Esophagus (tissue), 2 donors: ENCODE data around the gene ZNF284. TPM values are rescaled to one million over a fixed set of nuclear protein-coding genes. Genes with fewer than 3 reads are reported as not detected.
A peak's percentile ranks its signal among the peaks of the same experiment; 100 is the strongest.

Source experiments
- H3K27ac ChIP-seq, 2 donors: one replicate each; pipeline ENCODE4 v1.5.1; 2013; ENCODE audit warnings: low read depth in 2 of 2, mild to moderate bottlenecking in 2 of 2, inconsistent platforms in 1 of 2, low read length in 1 of 2, moderate library complexity in 1 of 2
- H3K27me3 ChIP-seq, 2 donors: one replicate each; pipeline ENCODE4 v1.6.1; 2013; ENCODE audit warnings: low read length in 2 of 2, control low read depth in 1 of 2, mild to moderate bottlenecking in 1 of 2; ENCODE audit not compliant: insufficient read depth in 2 of 2, control insufficient read depth in 1 of 2
- H3K36me3 ChIP-seq, 2 donors: one replicate each; pipeline ENCODE4 v1.6.1; 2013; ENCODE audit warnings: low read length in 1 of 2; ENCODE audit not compliant: control insufficient read depth in 2 of 2, insufficient read depth in 2 of 2
- H3K4me1 ChIP-seq, 2 donors: one replicate each; pipeline ENCODE4 v1.6.1; 2013; ENCODE audit warnings: low read length in 1 of 2; ENCODE audit not compliant: control insufficient read depth in 2 of 2, insufficient read depth in 2 of 2
- H3K4me3 ChIP-seq, 2 donors: one replicate each; pipeline ENCODE4 v1.5.1; 2013; ENCODE audit warnings: low read length in 2 of 2, mild to moderate bottlenecking in 2 of 2, low read depth in 1 of 2, moderate library complexity in 1 of 2
- H3K9me3 ChIP-seq, 2 donors: one replicate each; pipeline ENCODE4 v1.6.1; 2013; ENCODE audit warnings: mild to moderate bottlenecking in 2 of 2, low read depth in 1 of 2, low read length in 1 of 2, moderate library complexity in 1 of 2; ENCODE audit not compliant: control insufficient read depth in 2 of 2, insufficient read depth in 1 of 2
- WGBS, 2 donors: extraction: QIAGEN DNeasy Blood & Tissue Kit; methylation state at CpG; one replicate each; pipeline ENCODE4 v1.1.7; 2013; 5-methylcytosine and 5-hydroxymethylcytosine counted together
- polyA plus RNA-seq, 2 donors: library from polyadenylated mRNA; stranded (reverse); fragments of 200-250 nt; gene quantifications; one replicate each; pipeline ENCODE4 v1.2.3, GENCODE V29; 2013
- donor health status: healthy with polysubstance abuse.
- donor health status: Bipolar disorder and iron deficiency.

The ZNF284 gene
- polyA plus RNA-seq, 2 donors = 0.32 to 0.67 TPM

GRCh38 chr19:44055870-44056269 lies 16.1 kb upstream of the ZNF284 start:
- no peaks in the 10 kb centered on the region for H3K27me3 ChIP-seq
- 88 to 97% methylated on average over 5 of the region's 5 CpGs for WGBS, 2 donors
- H3K9me3 ChIP-seq = peaks cover 5 to 14% of the 10 kb centered on the region in 2 donors
- no peak overlapping the region for H3K4me3 ChIP-seq
- H3K4me1 ChIP-seq = no peaks in the 10 kb centered on the region
- H3K36me3 ChIP-seq = peaks cover 8 to 20% of the 10 kb centered on the region in 2 donors
- H3K27ac ChIP-seq = no peak overlapping the region

- Histone ChIP-seq H3K4me1 (no peaks in the 10 kb centered on the region), H3K27ac (no peak overlapping the region), H3K4me3 (no peak overlapping the region), H3K36me3 (peaks cover 15 to 30% of the 10 kb centered on the region in 2 donors), H3K9me3 (peaks cover 12 to 21% of the 10 kb centered on the region in 2 donors), H3K27me3 (no peaks in the 10 kb centered on the region)
- WGBS, 2 donors = 88 to 94% methylated on average over 2 of the region's 2 CpGs
Measured at GRCh38 chr19:44059229-44059628, 12.7 kb upstream of the ZNF284 start.

GRCh38 chr19:44061038-44061437 lies 10.9 kb upstream of the ZNF284 start:
- H3K36me3 ChIP-seq = peaks cover 13 to 24% of the 10 kb centered on the region in 2 donors
- H3K27ac ChIP-seq = no peak overlapping the region
- no peak overlapping the region for H3K4me3 ChIP-seq
- peaks cover 11 to 26% of the 10 kb centered on the region in 2 donors for H3K9me3 ChIP-seq
- no peaks in the 10 kb centered on the region for H3K4me1 ChIP-seq
- 92 to 95% methylated on average over 1 of the region's 1 CpG for WGBS, 2 donors
- H3K27me3 ChIP-seq = no peaks in the 10 kb centered on the region

GRCh38 chr19:44066305-44066704 lies 5.7 kb upstream of the ZNF284 start:
- Histone ChIP-seq H3K4me1 (no peaks in the 10 kb centered on the region), H3K27ac (no peak overlapping the region), H3K4me3 (no peak overlapping the region), H3K9me3 (peaks cover 16 to 22% of the 10 kb centered on the region in 2 donors), H3K36me3 (peaks cover 14% of the 10 kb centered on the region in 2 donors), H3K27me3 (no peaks in the 10 kb centered on the region)
- WGBS, 2 donors = 73 to 81% methylated on average over 3 of the region's 3 CpGs

GRCh38 chr19:44069415-44069814 lies 2.5 kb upstream of the ZNF284 start:
- Histone ChIP-seq H3K4me1 (no peaks in the 10 kb centered on the region), H3K9me3 (peaks cover 9 to 15% of the 10 kb centered on the region in 2 donors), H3K27me3 (no peaks in the 10 kb centered on the region), H3K27ac (no peak overlapping the region), H3K36me3 (peaks cover 5 to 7% of the 10 kb centered on the region in 2 donors), H3K4me3 (no peak overlapping the region)
- WGBS, 2 donors = 92 to 97% methylated on average over 1 of the region's 1 CpG

GRCh38 chr19:44072543-44073401 lies 813 bp downstream of the ZNF284 start:
- H3K27me3 ChIP-seq = no peaks in the 10 kb centered on the region
- H3K4me1 ChIP-seq = no peaks in the 10 kb centered on the region
- H3K9me3 ChIP-seq = no peaks in the 10 kb centered on the region
- no peak overlapping the region for H3K27ac ChIP-seq
- WGBS, 2 donors = 18% methylated on average over 18 of the region's 18 CpGs
- peak overlapping the region; percentile 63 to 82 for H3K4me3 ChIP-seq
- H3K36me3 ChIP-seq = peaks cover 0 to 2% of the 10 kb centered on the region in 2 donors

- H3K4me3 ChIP-seq = no peak overlapping the region
- no peaks in the 10 kb centered on the region for H3K4me1 ChIP-seq
- H3K27me3 ChIP-seq = no peaks in the 10 kb centered on the region
- H3K27ac ChIP-seq = no peak overlapping the region
- no peaks in the 10 kb centered on the region for H3K9me3 ChIP-seq
- peaks cover 0 to 2% of the 10 kb centered on the region in 2 donors for H3K36me3 ChIP-seq
- WGBS, 2 donors = 82 to 94% methylated on average over 2 of the region's 2 CpGs
Measured at GRCh38 chr19:44076325-44076724, 4.4 kb downstream of the ZNF284 start.

GRCh38 chr19:44092108-44092507 lies 20.1 kb downstream of the ZNF284 start:
- H3K36me3 ChIP-seq = peaks cover 0 to 2% of the 10 kb centered on the region in 2 donors
- H3K4me1 ChIP-seq = no peaks in the 10 kb centered on the region
- no peak overlapping the region for H3K4me3 ChIP-seq
- no peaks in the 10 kb centered on the region for H3K9me3 ChIP-seq
- WGBS, 2 donors = 66 to 71% methylated on average over 4 of the region's 4 CpGs
- H3K27ac ChIP-seq = no peak overlapping the region
- no peaks in the 10 kb centered on the region for H3K27me3 ChIP-seq

- peak within 1 kb of the TSS; percentile 50 to 85 for H3K27ac ChIP-seq
- H3K9me3 ChIP-seq = peaks cover 0 to 2% of the 10 kb centered on the region in 2 donors
Measured at GRCh38 chr19:44093931-44094765, 22.2 kb downstream of the ZNF284 start, which contains the start of gene ZNF224. ZNF224 (plus strand) TSS chr19:44094361; CDS start chr19:44097874, 3,513 bp downstream.

More at GRCh38 chr19:44093931-44094765, 22.2 kb downstream of the ZNF284 start, which contains the start of gene ZNF224:
- peak within 1 kb of the TSS; percentile 90 to 97 for H3K4me3 ChIP-seq
- no peaks in the 10 kb centered on the region for H3K4me1 ChIP-seq
- peaks cover 0 to 2% of the 10 kb centered on the region in 2 donors for H3K36me3 ChIP-seq
- no peaks in the 10 kb centered on the region for H3K27me3 ChIP-seq
- WGBS, 2 donors = 0% methylated on average over 50 of the region's 50 CpGs
